HPDE6-E6E7 (cell line): Measurements from ENCODE around the gene PFDN4.
A peak's percentile ranks its signal among the peaks of the same experiment; 100 is the strongest.

Source experiments
- DNase-seq: peaks from one replicate; pipeline ENCODE4 v3.0.0; 2011; ENCODE audit warnings: missing footprints; ENCODE audit errors: extremely low spot score

PFDN4 gene

GRCh38 chr20:54267483-54268003, 59.7 kb downstream of the PFDN4 start:
- peak; percentile 27 for DNase-seq

GRCh38 chr20:54268941-54269340, 61.1 kb downstream of the PFDN4 start:
- DNase-seq: no peak
